Esophagus muscularis mucosa (tissue), 4 donors: ENCODE data around the gene UBE2V1. TPM values are rescaled to one million over a fixed set of nuclear protein-coding genes. Genes with fewer than 3 reads are reported as not detected.

Experiments used
- DNase-seq: peaks from one replicate; pipeline ENCODE4 v3.0.0-alpha.2; 2017; ENCODE audit errors: extremely low spot score
- H3K27ac ChIP-seq, 4 donors: fragments of 200-600 bp; sonication (generic); replicated peaks in 1 of 4; 1 replicate in 3 of 4; 2 replicates in 1 of 4; pipeline ENCODE4 v1.5.1; 2016 to 2019; ENCODE audit warnings: mild to moderate bottlenecking in 1 of 4
- H3K27me3 ChIP-seq, 4 donors: fragments of 200-600 bp; sonication (generic); one replicate each; pipeline versions ENCODE4 v1.5.1 to v1.6.0; 2016 to 2019
- H3K36me3 ChIP-seq, 4 donors: fragments of 200-600 bp; sonication (generic); one replicate each; pipeline ENCODE4 v1.5.1; 2016 to 2019
- H3K4me1 ChIP-seq, 4 donors: fragments of 200-600 bp; sonication (generic); one replicate each; pipeline ENCODE4 v1.5.1; 2016 to 2019
- H3K4me3 ChIP-seq, 4 donors: fragments of 200-600 bp; sonication (generic); 1 replicate in 2 of 4; 2 replicates in 2 of 4; pipeline ENCODE4 v1.5.1; 2016 to 2019; ENCODE audit warnings: mild to moderate bottlenecking in 4 of 4, moderate library complexity in 1 of 4
- H3K9me3 ChIP-seq, 4 donors: fragments of 200-600 bp; sonication (generic); 1 replicate in 3 of 4; 2 replicates in 1 of 4; pipeline ENCODE4 v1.5.1; 2016 to 2019
- EP300 ChIP-seq: sonication (generic); formaldehyde crosslinking; IDR thresholded peaks from one replicate; pipeline ENCODE4 v1.6.1; 2017; ENCODE audit warnings: antibody characterized with exemption
- POLR2A ChIP-seq: fragments of 450-650 bp; IDR thresholded peaks from one replicate; pipeline ENCODE4 v1.6.1; 2017; ENCODE audit warnings: antibody characterized with exemption, moderate library complexity, mild to moderate bottlenecking, low read depth
- POLR2AphosphoS5 ChIP-seq, 2 donors: sonication (generic); formaldehyde crosslinking; IDR thresholded peaks; one replicate each; pipeline ENCODE4 v1.6.1; 2017; ENCODE audit warnings: antibody characterized with exemption in 2 of 2
- WGBS: methylation state at CpG from one replicate; pipeline ENCODE4 v1.1.5; 2018; 5-methylcytosine and 5-hydroxymethylcytosine counted together
- intact Hi-C: fragments of 100-400 bp; cut with DNase I; formaldehyde crosslinking; loops from one replicate; pipeline ENCODE4 v1.15.1; 2023
- total RNA-seq, 4 donors: library from RNA; depleted of rRNA; stranded (reverse); fragments of >200 nt; gene quantifications; one replicate each; pipeline versions ENCODE4 v1.1.0 to v1.2.1, GENCODE V29; 2016
- TF ChIP-seq, protein P1 (sequence below), 3 experiments: fragments of 200-600 bp in 2 of 3; fragments of 450-650 bp in 1 of 3; sonication (generic) in 2 of 3; IDR thresholded peaks; one replicate each; pipeline ENCODE4 v1.5.1; 2017 to 2019; ENCODE audit warnings: antibody characterized with exemption in 3 of 3, mild to moderate bottlenecking in 2 of 3, moderate library complexity in 1 of 3

UBE2V1 gene
- total RNA-seq, 4 donors from 2014 or later, result 66.8 to 104 (median 78.3) TPM

DNA sequence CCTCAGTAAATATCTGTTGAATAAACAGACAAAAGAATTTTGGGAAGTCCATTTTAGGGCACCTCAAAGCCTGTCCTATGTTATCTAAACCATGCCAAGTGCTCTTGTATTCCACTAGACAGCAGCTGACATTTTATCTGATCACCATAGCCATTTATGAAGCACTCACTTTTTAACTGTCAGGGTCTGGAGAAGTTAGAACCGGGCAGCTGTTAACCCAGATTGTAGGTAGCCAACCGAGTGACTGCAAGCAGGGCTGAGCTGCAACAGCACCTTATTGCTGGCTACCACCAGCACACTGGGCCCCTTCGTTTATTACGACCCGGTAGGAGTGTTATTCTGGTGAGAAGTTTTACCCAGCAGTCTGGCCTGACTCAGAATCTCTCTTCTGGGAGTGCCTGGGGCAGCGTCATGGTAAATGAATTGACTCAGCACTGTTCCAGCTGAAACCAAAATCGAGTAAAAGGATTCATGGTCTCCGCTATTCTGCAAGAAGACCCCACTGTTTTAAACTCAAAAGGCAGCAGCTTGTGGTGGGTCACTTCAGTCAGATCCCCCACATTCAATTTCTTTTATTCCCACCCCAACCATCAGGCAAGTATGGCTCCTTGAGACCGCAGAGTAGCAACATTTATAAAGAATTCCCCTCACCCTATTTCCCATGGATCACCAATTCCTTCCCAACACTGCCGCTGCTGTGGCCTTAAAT, 1.7 kb downstream of the UBE2V1 start:
- Histone ChIP-seq H3K9me3 (no peaks in the 10 kb centered on the region), H3K4me1 (peaks cover 74 to 91% (median 87%) of the 10 kb centered on the region in 4 donors), H3K27me3 (no peaks in the 10 kb centered on the region), H3K27ac (peak overlapping the region; percentile 96 to 100 (median 98)), H3K4me3 (peak overlapping the region; percentile 77 to 95 (median 93)), H3K36me3 (no peaks in the 10 kb centered on the region)
- no peak for DNase-seq
- intact Hi-C loops, result no loop called here
- TF ChIP-seq, protein P1, sequence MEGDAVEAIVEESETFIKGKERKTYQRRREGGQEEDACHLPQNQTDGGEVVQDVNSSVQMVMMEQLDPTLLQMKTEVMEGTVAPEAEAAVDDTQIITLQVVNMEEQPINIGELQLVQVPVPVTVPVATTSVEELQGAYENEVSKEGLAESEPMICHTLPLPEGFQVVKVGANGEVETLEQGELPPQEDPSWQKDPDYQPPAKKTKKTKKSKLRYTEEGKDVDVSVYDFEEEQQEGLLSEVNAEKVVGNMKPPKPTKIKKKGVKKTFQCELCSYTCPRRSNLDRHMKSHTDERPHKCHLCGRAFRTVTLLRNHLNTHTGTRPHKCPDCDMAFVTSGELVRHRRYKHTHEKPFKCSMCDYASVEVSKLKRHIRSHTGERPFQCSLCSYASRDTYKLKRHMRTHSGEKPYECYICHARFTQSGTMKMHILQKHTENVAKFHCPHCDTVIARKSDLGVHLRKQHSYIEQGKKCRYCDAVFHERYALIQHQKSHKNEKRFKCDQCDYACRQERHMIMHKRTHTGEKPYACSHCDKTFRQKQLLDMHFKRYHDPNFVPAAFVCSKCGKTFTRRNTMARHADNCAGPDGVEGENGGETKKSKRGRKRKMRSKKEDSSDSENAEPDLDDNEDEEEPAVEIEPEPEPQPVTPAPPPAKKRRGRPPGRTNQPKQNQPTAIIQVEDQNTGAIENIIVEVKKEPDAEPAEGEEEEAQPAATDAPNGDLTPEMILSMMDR (IDR thresholded peaks at IDR 0.05), result no peak
- no peak for TF ChIP-seq POLR2A
- WGBS, result 34% methylated on average over 9 of the region's 10 CpGs

DNA sequence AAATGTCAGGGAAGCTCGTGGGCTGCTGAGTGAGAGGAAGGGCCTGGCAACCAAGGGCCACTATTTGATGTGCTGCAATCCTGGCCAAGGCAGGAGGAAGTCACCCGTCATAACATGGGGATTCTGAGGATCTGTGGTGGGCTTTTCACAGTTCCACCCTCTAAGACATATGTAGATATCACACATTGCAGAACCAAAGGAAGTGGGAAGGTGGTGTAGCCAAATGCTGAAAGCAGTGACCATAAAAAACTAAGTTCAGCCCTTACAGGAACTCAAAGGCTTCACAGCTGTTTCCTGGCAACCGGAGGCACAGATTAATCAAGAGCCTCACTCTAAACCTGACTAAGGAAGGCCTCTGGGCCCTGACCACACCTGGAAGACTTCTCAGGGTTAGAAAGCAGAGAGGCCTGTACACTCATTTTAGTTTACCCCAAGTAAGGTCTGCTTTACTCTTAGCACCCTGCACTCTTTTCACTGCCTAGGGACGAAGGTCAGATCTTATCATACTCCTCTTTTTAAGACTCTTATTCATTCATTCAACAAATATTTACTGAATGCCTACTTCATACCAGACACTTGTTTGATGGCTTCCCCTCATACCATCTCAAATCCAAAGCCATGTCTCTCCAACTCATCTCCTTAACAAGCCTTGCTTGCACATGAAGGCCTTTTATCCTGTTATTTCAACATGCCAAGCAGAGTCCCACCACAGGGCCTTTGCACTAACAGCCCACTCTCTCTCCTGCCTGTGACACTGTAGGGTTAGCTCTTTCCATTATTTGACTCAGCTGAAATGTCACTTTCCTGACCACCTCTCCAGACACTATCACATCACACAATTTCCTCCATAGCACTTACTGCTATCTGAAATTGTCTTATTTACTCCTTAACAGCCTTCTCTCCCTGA, 2.6 kb downstream of the UBE2V1 start:
- DNase-seq, result no peak
- Histone ChIP-seq H3K27ac (peak overlapping the region; percentile 96 to 100 (median 98)), H3K27me3 (no peaks in the 10 kb centered on the region), H3K36me3 (no peaks in the 10 kb centered on the region), H3K4me3 (no peak overlapping the region), H3K9me3 (no peaks in the 10 kb centered on the region), H3K4me1 (peaks cover 77 to 94% (median 91%) of the 10 kb centered on the region in 4 donors)
- 27% methylated on average over 4 of the region's 4 CpGs for WGBS
- TF ChIP-seq EP300, result no peak
- TF ChIP-seq, protein P1 (IDR thresholded peaks at IDR 0.05), result no peak
- TF ChIP-seq POLR2AphosphoS5 (IDR thresholded peaks at IDR 0.05), result peak in 1 of 2 donors; percentile 10
- no peak for TF ChIP-seq POLR2A
- intact Hi-C loops, result no loop called here

GRCh38 chr20:50108556-50109235, 4.3 kb downstream of the UBE2V1 start:
- peak overlapping the region; percentile 96 to 100 (median 98) for H3K27ac ChIP-seq
- H3K36me3 ChIP-seq, result no peaks in the 10 kb centered on the region
- H3K9me3 ChIP-seq, result no peaks in the 10 kb centered on the region
- WGBS, result 51% methylated on average over 4 of the region's 4 CpGs
- H3K4me3 ChIP-seq, result no peak overlapping the region
- TF ChIP-seq POLR2AphosphoS5 (IDR thresholded peaks at IDR 0.05) (no peak), EP300 (no peak), POLR2A (no peak)
- TF ChIP-seq, protein P1 (IDR thresholded peaks at IDR 0.05), result no peak
- peaks cover 68 to 93% (median 90%) of the 10 kb centered on the region in 4 donors for H3K4me1 ChIP-seq
- intact Hi-C loops, result no loop called here
- no peaks in the 10 kb centered on the region for H3K27me3 ChIP-seq
- DNase-seq, result no peak

DNA sequence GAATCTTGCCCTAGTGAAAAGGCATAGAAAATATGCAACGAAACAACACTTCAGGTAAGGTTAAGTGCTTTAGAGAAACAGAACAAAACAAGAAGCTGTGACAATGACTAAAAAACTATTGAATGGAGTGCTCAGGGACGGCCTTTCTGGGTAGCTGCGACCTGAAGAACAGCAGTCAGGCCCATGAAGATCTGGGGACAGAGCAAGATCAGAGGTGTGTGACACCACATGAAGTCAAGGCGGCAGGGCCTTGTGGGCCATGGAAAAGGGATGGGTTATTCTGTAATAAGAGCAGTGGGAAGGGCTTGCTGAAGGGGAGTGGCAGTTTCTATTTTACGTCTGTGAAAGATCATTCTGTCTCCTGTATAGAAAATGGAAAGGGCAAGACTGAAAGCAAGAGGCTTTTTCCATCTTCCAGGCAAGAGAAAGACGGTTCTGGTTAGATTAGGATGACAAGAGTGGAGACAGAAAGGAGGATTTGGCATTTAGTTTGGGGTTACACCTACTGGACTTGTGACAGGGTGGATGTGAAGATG, 5.1 kb downstream of the UBE2V1 start:
- peaks cover 64 to 95% (median 91%) of the 10 kb centered on the region in 4 donors for H3K4me1 ChIP-seq

More for the DNA sequence above, 5.1 kb downstream of the UBE2V1 start:
- TF ChIP-seq POLR2AphosphoS5 (IDR thresholded peaks at IDR 0.05) (no peak), EP300 (no peak), POLR2A (no peak)
- TF ChIP-seq, protein P1 (IDR thresholded peaks at IDR 0.05), result no peak
- Histone ChIP-seq H3K36me3 (no peaks in the 10 kb centered on the region), H3K27me3 (no peaks in the 10 kb centered on the region), H3K4me3 (no peak overlapping the region), H3K27ac (peak overlapping the region; percentile 96 to 100 (median 98)), H3K9me3 (no peaks in the 10 kb centered on the region)
- WGBS, result 63% methylated on average over 6 of the region's 6 CpGs
- no peak for DNase-seq
- intact Hi-C loops, result no loop called here
